ENCODE data around the gene SF3B5. TPM values are rescaled to one million over a fixed set of nuclear protein-coding genes. Genes with fewer than 3 reads are reported as not detected.
"Not testable (repeated sequence)": the region's sequence is repeated elsewhere in the genome, so short reads cannot be mapped to it uniquely, and the experiment has no call there.

SF3B5 gene
- total and polyA plus RNA-seq, 8 donors, result 45.2 to 138 (median 72.7) TPM

DNA sequence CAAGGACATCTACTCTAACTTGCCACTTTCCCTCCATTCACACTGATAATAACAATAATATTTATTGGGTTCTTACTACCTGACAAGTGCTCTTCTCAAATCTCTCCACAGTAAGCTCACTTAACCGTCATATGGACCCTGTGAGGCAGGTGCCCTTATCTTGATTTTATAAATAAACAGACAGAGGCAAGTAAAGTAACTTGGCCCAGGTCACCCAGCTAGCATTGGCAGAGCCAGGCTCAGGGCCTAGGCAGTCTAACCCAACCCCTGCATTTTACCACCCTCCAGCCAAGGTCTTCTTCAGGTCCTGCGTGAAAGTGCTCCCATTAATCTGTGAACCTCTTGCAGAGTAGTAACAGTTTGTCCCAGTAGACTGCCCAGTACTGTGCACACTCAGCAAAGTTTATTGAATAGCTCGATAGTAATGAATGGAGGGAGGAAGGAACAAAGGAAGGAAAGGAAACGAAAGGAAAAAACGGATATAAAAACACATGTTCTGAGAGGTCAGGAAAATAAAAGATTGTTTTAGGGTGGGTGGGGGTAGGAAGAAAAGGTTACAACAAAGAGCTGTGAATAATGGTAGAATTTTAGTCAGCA is 38.0 kb upstream of the SF3B5 start:
- WGBS, 2 donors, result 68 to 70% methylated on average over 5 of the region's 5 CpGs
- Histone ChIP-seq H3K4me1 (no peaks in the 10 kb centered on the region), H3K27ac (no peak overlapping the region), H3K36me3 (no peaks in the 10 kb centered on the region), H3K4me3 (no peak overlapping the region), H3K27me3 (no peaks in the 10 kb centered on the region), H3K9me3 (no peaks in the 10 kb centered on the region)
- DNase-seq (no peak), FAIRE-seq (no peak), ATAC-seq (no peak)
- intact Hi-C loops (cut with DNase I), result no loop called here
- TF ChIP-seq, protein P1, sequence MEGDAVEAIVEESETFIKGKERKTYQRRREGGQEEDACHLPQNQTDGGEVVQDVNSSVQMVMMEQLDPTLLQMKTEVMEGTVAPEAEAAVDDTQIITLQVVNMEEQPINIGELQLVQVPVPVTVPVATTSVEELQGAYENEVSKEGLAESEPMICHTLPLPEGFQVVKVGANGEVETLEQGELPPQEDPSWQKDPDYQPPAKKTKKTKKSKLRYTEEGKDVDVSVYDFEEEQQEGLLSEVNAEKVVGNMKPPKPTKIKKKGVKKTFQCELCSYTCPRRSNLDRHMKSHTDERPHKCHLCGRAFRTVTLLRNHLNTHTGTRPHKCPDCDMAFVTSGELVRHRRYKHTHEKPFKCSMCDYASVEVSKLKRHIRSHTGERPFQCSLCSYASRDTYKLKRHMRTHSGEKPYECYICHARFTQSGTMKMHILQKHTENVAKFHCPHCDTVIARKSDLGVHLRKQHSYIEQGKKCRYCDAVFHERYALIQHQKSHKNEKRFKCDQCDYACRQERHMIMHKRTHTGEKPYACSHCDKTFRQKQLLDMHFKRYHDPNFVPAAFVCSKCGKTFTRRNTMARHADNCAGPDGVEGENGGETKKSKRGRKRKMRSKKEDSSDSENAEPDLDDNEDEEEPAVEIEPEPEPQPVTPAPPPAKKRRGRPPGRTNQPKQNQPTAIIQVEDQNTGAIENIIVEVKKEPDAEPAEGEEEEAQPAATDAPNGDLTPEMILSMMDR (IDR thresholded peaks at IDR 0.05), result no peak

DNA sequence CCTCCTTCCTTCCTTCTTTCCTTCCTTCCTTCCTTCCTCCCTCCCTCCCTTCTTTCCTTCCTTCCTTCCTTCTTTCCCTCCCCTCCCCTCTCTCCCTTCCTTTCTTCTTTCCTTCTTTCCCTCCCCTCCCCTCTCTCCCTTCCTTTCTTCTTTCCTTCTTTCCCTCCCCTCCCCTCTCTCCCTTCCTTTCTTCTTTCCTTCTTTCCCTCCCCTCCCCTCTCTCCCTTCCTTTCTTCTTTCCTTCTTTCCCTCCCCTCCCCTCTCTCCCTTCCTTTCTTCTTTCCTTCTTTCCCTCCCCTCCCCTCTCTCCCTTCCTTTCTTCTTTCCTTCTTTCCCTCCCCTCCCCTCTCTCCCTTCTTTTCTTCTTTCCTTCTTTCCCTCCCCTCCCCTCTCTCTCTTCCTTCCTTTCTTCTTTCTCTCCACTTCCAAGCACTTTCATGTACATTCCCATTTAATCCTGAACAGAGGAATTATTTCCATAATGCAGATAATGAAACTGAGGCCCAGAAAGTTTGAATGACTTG is 36.9 kb upstream of the SF3B5 start:
- DNase-seq; FAIRE-seq; H3K36me3 ChIP-seq; intact Hi-C loops (cut with DNase I); H3K27me3 ChIP-seq; H3K4me1 ChIP-seq; H3K9me3 ChIP-seq; H3K4me3 ChIP-seq; ATAC-seq; H3K27ac ChIP-seq: not testable (repeated sequence)

- Histone ChIP-seq H3K4me3 (no peak overlapping the region), H3K9me3 (no peaks in the 10 kb centered on the region), H3K4me1 (no peaks in the 10 kb centered on the region), H3K27ac (no peak overlapping the region), H3K36me3 (no peaks in the 10 kb centered on the region), H3K27me3 (no peaks in the 10 kb centered on the region)
- FAIRE-seq (no peak), ATAC-seq (no peak), DNase-seq (no peak)
- TF ChIP-seq, protein P1 (IDR thresholded peaks at IDR 0.05), result no peak
- intact Hi-C loops (cut with DNase I), result no loop called here
- 79 to 85% methylated on average over 1 of the region's 1 CpG for WGBS, 2 donors
Measured at GRCh38 chr6:144131248-144131709, 35.9 kb upstream of the SF3B5 start.

GRCh38 chr6:144129469-144129868 is 34.1 kb upstream of the SF3B5 start:
- DNase-seq (no peak), FAIRE-seq (no peak), ATAC-seq (no peak)
- Histone ChIP-seq H3K27me3 (no peaks in the 10 kb centered on the region), H3K9me3 (no peaks in the 10 kb centered on the region), H3K4me1 (no peaks in the 10 kb centered on the region), H3K36me3 (no peaks in the 10 kb centered on the region), H3K27ac (no peak overlapping the region), H3K4me3 (no peak overlapping the region)
- intact Hi-C loops (cut with DNase I), result no loop called here
- WGBS, 2 donors, result 82 to 85% methylated on average over 6 of the region's 6 CpGs
- TF ChIP-seq, protein P1 (IDR thresholded peaks at IDR 0.05), result no peak

DNA sequence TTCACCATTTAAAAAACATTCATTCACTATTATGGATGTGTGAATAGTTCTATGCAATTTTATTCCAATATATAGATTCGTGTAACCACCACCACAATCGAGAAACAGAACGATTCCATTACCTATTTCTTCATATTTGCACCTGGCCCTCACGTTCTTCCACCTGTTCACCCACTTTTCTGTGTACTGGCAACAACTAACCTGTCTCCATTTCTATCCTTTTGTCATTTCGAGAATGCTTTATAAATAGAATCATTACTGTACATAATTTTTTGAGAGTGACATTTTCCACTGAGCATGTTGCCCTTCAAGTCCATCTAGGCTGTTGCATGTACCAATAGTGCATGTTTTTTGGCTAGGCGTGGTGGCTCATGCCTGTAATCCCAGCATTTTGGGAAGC is 31.7 kb upstream of the SF3B5 start:
- TF ChIP-seq, protein P1 (IDR thresholded peaks at IDR 0.05), result no peak
- H3K9me3 ChIP-seq, result no peaks in the 10 kb centered on the region

More for the DNA sequence above, 31.7 kb upstream of the SF3B5 start:
- no peak overlapping the region for H3K4me3 ChIP-seq
- no peaks in the 10 kb centered on the region for H3K27me3 ChIP-seq
- WGBS, 2 donors, result 78 to 82% methylated on average over 6 of the region's 6 CpGs
- ATAC-seq, result no peak
- H3K4me1 ChIP-seq, result peaks cover 0 to 3% (median 0%) of the 10 kb centered on the region in 3 donors
- H3K36me3 ChIP-seq, result no peaks in the 10 kb centered on the region
- FAIRE-seq, result no peak
- no peak overlapping the region for H3K27ac ChIP-seq
- no peak for DNase-seq
- intact Hi-C loops (cut with DNase I), result no loop called here
